Kidney epithelial cell (primary cell): ENCODE results near the gene DDX42. TPM values are rescaled to one million over a fixed set of nuclear protein-coding genes. Genes with fewer than 3 reads are reported as not detected.

Source experiments
- DNase-seq: peaks from one replicate; pipeline ENCODE4 v3.0.0-alpha.2; 2010; ENCODE audit warnings: low read depth
- H3K27me3 ChIP-seq: 2 replicates; pipeline ENCODE4 v1.6.0; 2011; ENCODE audit warnings: low read length; ENCODE audit not compliant: control insufficient read depth, insufficient read depth
- H3K36me3 ChIP-seq: 2 replicates; pipeline ENCODE4 v1.5.1; 2011; ENCODE audit warnings: low read length; ENCODE audit not compliant: control insufficient read depth, insufficient read depth
- H3K4me3 ChIP-seq: 2 replicates; pipeline ENCODE4 v1.5.1; 2011; ENCODE audit warnings: low read depth, mild to moderate bottlenecking, control low read depth, low read length
- CTCF ChIP-seq: IDR thresholded peaks from 2 replicates; pipeline ENCODE4 v1.5.1; 2011; ENCODE audit warnings: mild to moderate bottlenecking, moderate library complexity, low read length, control low read depth, inconsistent platforms; ENCODE audit not compliant: insufficient read depth, poor library complexity, severe bottlenecking
- total RNA-seq: library from RNA; depleted of rRNA; stranded (reverse); fragments of >200 nt; gene quantifications from 2 replicates; pipeline ENCODE4 v1.2.3, GENCODE V29; 2015

The DDX42 gene
- total RNA-seq, 1 donor from 2014 or later: 55.7 TPM

GRCh38 chr17:63762161-63763078 is 11.6 kb upstream of the DDX42 start:
- H3K4me3 ChIP-seq: no peak overlapping the region
- DNase-seq: no peak
- H3K36me3 ChIP-seq: no peaks in the 10 kb centered on the region
- no peaks in the 10 kb centered on the region for H3K27me3 ChIP-seq
- no peak for TF ChIP-seq CTCF

- TF ChIP-seq CTCF: no peak
- H3K27me3 ChIP-seq: no peaks in the 10 kb centered on the region
- no peak for DNase-seq
- H3K36me3 ChIP-seq: no peaks in the 10 kb centered on the region
- H3K4me3 ChIP-seq: no peak overlapping the region
Measured at GRCh38 chr17:63764716-63765115, 9.3 kb upstream of the DDX42 start.

GRCh38 chr17:63766754-63767153 is 7.2 kb upstream of the DDX42 start:
- H3K36me3 ChIP-seq: no peaks in the 10 kb centered on the region
- H3K27me3 ChIP-seq: no peaks in the 10 kb centered on the region
- TF ChIP-seq CTCF: no peak
- no peak overlapping the region for H3K4me3 ChIP-seq
- DNase-seq: no peak

GRCh38 chr17:63768433-63768832 is 5.5 kb upstream of the DDX42 start:
- DNase-seq: no peak
- Histone ChIP-seq H3K4me3 (no peak overlapping the region), H3K36me3 (no peaks in the 10 kb centered on the region), H3K27me3 (no peaks in the 10 kb centered on the region)
- no peak for TF ChIP-seq CTCF

- no peak for TF ChIP-seq CTCF
- no peak for DNase-seq
Measured at GRCh38 chr17:63772801-63773271, 1.1 kb upstream of the DDX42 start.

More at GRCh38 chr17:63772801-63773271, 1.1 kb upstream of the DDX42 start:
- no peaks in the 10 kb centered on the region for H3K36me3 ChIP-seq
- H3K4me3 ChIP-seq: peak overlapping the region; percentile 95
- H3K27me3 ChIP-seq: no peaks in the 10 kb centered on the region
